CD4-positive, alpha-beta T cell treated with Interleukin-15 for 4 hours (primary cell): ENCODE data around the gene ZNF408.
"Not testable (repeated sequence)": the region's sequence is repeated elsewhere in the genome, so short reads cannot be mapped to it uniquely, and the experiment has no call there.

Source experiments
- DNase-seq: peaks from one replicate; pipeline ENCODE4 v3.0.0-alpha.2; 2020; ENCODE audit warnings: low spot score

ZNF408 gene

GRCh38 chr11:46697723-46698122, 3.1 kb upstream of the ZNF408 start:
- no peak for DNase-seq

GRCh38 chr11:46698597-46698996, 2.2 kb upstream of the ZNF408 start:
- no peak for DNase-seq

GRCh38 chr11:46701078-46701654, 335 bp downstream of the ZNF408 start:
- no peak for DNase-seq

- DNase-seq, result no peak
Measured at GRCh38 chr11:46705070-46705688, 4.3 kb downstream of the ZNF408 start.

GRCh38 chr11:46706886-46707285, 6.1 kb downstream of the ZNF408 start:
- no peak for DNase-seq

GRCh38 chr11:46709351-46709750, 8.5 kb downstream of the ZNF408 start:
- not testable (repeated sequence) for DNase-seq

GRCh38 chr11:46710821-46711269, 10.0 kb downstream of the ZNF408 start:
- no peak for DNase-seq

GRCh38 chr11:46711303-46711702, 10.5 kb downstream of the ZNF408 start:
- no peak for DNase-seq

- no peak for DNase-seq
Measured at GRCh38 chr11:46712874-46713576, 12.2 kb downstream of the ZNF408 start.

GRCh38 chr11:46717825-46718154, 17.0 kb downstream of the ZNF408 start:
- not testable (repeated sequence) for DNase-seq

GRCh38 chr11:46718155-46719019, 17.6 kb downstream of the ZNF408 start:
- no peak for DNase-seq

GRCh38 chr11:46719048-46719542, 18.3 kb downstream of the ZNF408 start, which contains the start of gene F2:
Gene F2, plus strand, starts transcription at chr11:46719213. Its CDS starts 23 bp downstream, at chr11:46719236.
- no peak for DNase-seq

- no peak for DNase-seq
Measured at GRCh38 chr11:46719543-46720218, 18.9 kb downstream of the ZNF408 start.

GRCh38 chr11:46721286-46721685, 20.5 kb downstream of the ZNF408 start:
- DNase-seq, result no peak

- DNase-seq, result no peak
Measured at GRCh38 chr11:46722566-46723358, 21.9 kb downstream of the ZNF408 start.

GRCh38 chr11:46723359-46723680, 22.5 kb downstream of the ZNF408 start:
- DNase-seq, result no peak

- no peak for DNase-seq
Measured at GRCh38 chr11:46724088-46724487, 23.3 kb downstream of the ZNF408 start.

- DNase-seq, result no peak
Measured at GRCh38 chr11:46725338-46726205, 24.7 kb downstream of the ZNF408 start.

GRCh38 chr11:46726206-46726862, 25.5 kb downstream of the ZNF408 start:
- DNase-seq, result no peak
